GM18499 (cell line): Measurements from ENCODE around the gene ELOB.
"Not testable (repeated sequence)": the region's sequence is repeated elsewhere in the genome, so short reads cannot be mapped to it uniquely, and the experiment has no call there.

Experiments used
- ATAC-seq: cut with Tn5 transposase; IDR thresholded peaks from one replicate; pipeline ENCODE4 v1.9.1; 2021; ENCODE audit warnings: moderate number of reproducible peaks; ENCODE audit not compliant: insufficient read depth, unreplicated experiment

Gene ELOB

GRCh38 chr16:2726923-2727322 is 50.2 kb downstream of the ELOB start:
- no peak for ATAC-seq

GRCh38 chr16:2724816-2725348 is 52.2 kb downstream of the ELOB start:
- ATAC-seq, result no peak

GRCh38 chr16:2724088-2724676 is 52.9 kb downstream of the ELOB start:
- ATAC-seq, result no peak

- not testable (repeated sequence) for ATAC-seq
Measured at GRCh38 chr16:2721634-2722173, 55.4 kb downstream of the ELOB start.
